Muscle of back (tissue), 13 donors: ENCODE data around the gene OR2S2. TPM values are rescaled to one million over a fixed set of nuclear protein-coding genes. Genes with fewer than 3 reads are reported as not detected.
A peak's percentile ranks its signal among the peaks of the same experiment; 100 is the strongest.
"Not testable (repeated sequence)": the region's sequence is repeated elsewhere in the genome, so short reads cannot be mapped to it uniquely, and the experiment has no call there.

Experiments
- DNase-seq, 3 donors: peaks; one replicate each; pipeline versions ENCODE4 v3.0.0 to v3.0.0-alpha.2; 2013
- long read RNA-seq, 9 donors: transcript quantifications; one replicate each; lab custom pipeline, GENCODE V29; 2026
- polyA plus RNA-seq, 10 donors: library from polyadenylated mRNA; unstranded; fragments of 120-200 nt; gene quantifications; one replicate each; pipeline ENCODE4 v1.2.1, GENCODE V29; 2013; ENCODE audit not compliant: insufficient read length in 10 of 10

OR2S2 gene
- under 1 TPM in 3 of 10 donors, not detected in 7; 0.24 to 0.31 (median 0.27) TPM for polyA plus RNA-seq
- long read RNA-seq, donor 1, result 0 reads
- long read RNA-seq, donor 2, result 0 reads
- long read RNA-seq, donor 3, result 0 reads
- long read RNA-seq, donor 4, result 0 reads
- long read RNA-seq, donor 5, result 0 reads
- long read RNA-seq, donor 6, result 0 reads
- long read RNA-seq, donor 7, result 0 reads
- long read RNA-seq, donor 8, result 0 reads
- long read RNA-seq, donor 9, result 0 reads

- no peak for DNase-seq
Measured at GRCh38 chr9:35958104-35958837, at the start of gene OR2S2. TSS of gene OR2S2 (minus strand) at chr9:35958154. CDS start at chr9:35958098, 56 bp downstream.

GRCh38 chr9:36007316-36007708 is 49.4 kb upstream of the OR2S2 start:
- DNase-seq, result no peak

GRCh38 chr9:36006549-36007315 is 48.8 kb upstream of the OR2S2 start:
- DNase-seq, result no peak

GRCh38 chr9:36005891-36006290 is 47.9 kb upstream of the OR2S2 start:
- DNase-seq, result no peak

GRCh38 chr9:35998333-35998732 is 40.4 kb upstream of the OR2S2 start:
- no peak for DNase-seq

- DNase-seq, result not testable (repeated sequence)
Measured at GRCh38 chr9:35997016-35997415, 39.1 kb upstream of the OR2S2 start.

GRCh38 chr9:35996358-35996970 is 38.5 kb upstream of the OR2S2 start:
- DNase-seq, result peak in 2 of 3 donors; percentile 29 to 30

- DNase-seq, result no peak
Measured at GRCh38 chr9:35994959-35995358, 37.0 kb upstream of the OR2S2 start.

- DNase-seq, result peak in 1 of 3 donors; percentile 17
Measured at GRCh38 chr9:35993976-35994720, 36.2 kb upstream of the OR2S2 start.

- not testable (repeated sequence) for DNase-seq
Measured at GRCh38 chr9:35993136-35993535, 35.2 kb upstream of the OR2S2 start.

GRCh38 chr9:35990155-35990554 is 32.2 kb upstream of the OR2S2 start:
- DNase-seq, result no peak

- DNase-seq, result no peak
Measured at GRCh38 chr9:35984021-35984420, 26.1 kb upstream of the OR2S2 start.

- DNase-seq, result peak; percentile 15 to 21 (median 16)
Measured at GRCh38 chr9:35981699-35982098, 23.7 kb upstream of the OR2S2 start.

GRCh38 chr9:35980289-35981011 is 22.5 kb upstream of the OR2S2 start:
- no peak for DNase-seq

- DNase-seq, result no peak
Measured at GRCh38 chr9:35978792-35979191, 20.8 kb upstream of the OR2S2 start.

- no peak for DNase-seq
Measured at GRCh38 chr9:35976726-35977125, 18.8 kb upstream of the OR2S2 start.

- DNase-seq, result no peak
Measured at GRCh38 chr9:35974800-35975199, 16.8 kb upstream of the OR2S2 start.

GRCh38 chr9:35972093-35972492 is 14.1 kb upstream of the OR2S2 start:
- peak in 1 of 3 donors; percentile 36 for DNase-seq

GRCh38 chr9:35967042-35967441 is 9.1 kb upstream of the OR2S2 start:
- no peak for DNase-seq

- no peak for DNase-seq
Measured at GRCh38 chr9:35966433-35966832, 8.5 kb upstream of the OR2S2 start.

- DNase-seq, result no peak
Measured at GRCh38 chr9:35965011-35965410, 7.1 kb upstream of the OR2S2 start.
